Adrenal gland (tissue), 12 donors: ENCODE measurements around the gene SOBP. TPM values are rescaled to one million over a fixed set of nuclear protein-coding genes. Genes with fewer than 3 reads are reported as not detected.
"Not testable (repeated sequence)": the region's sequence is repeated elsewhere in the genome, so short reads cannot be mapped to it uniquely, and the experiment has no call there.

Experiments
- DNase-seq, 7 donors: peaks; one replicate each; pipeline ENCODE4 v3.0.0-alpha.2; 2019 to 2020
- H3K27ac ChIP-seq, 5 donors: fragments of 200-600 bp; sonication (generic) in 4 of 5; 1 replicate in 3 of 5; 2 replicates in 2 of 5; pipeline versions ENCODE4 v1.5.1 to v1.8.0; 2016 to 2020; ENCODE audit warnings: mild to moderate bottlenecking in 1 of 5
- H3K27me3 ChIP-seq: fragments of 200-600 bp; 2 replicates; pipeline ENCODE4 v1.8.0; 2021
- H3K36me3 ChIP-seq, 2 donors: fragments of 200-600 bp; replicated peaks in 1 of 2; 1 replicate in 1 of 2; 2 replicates in 1 of 2; pipeline versions ENCODE4 v1.5.1 to v1.8.0; 2018 to 2022
- H3K4me1 ChIP-seq, 2 donors: fragments of 200-600 bp; replicated peaks in 1 of 2; 1 replicate in 1 of 2; 2 replicates in 1 of 2; pipeline versions ENCODE4 v1.5.1 to v1.8.0; 2018 to 2021
- H3K4me3 ChIP-seq, 4 donors: fragments of 200-600 bp; sonication (generic) in 3 of 4; one replicate each; pipeline ENCODE4 v1.5.1; 2016 to 2018
- H3K9me3 ChIP-seq, 3 donors: fragments of 200-600 bp; sonication (generic) in 1 of 3; replicated peaks in 1 of 3; 1 replicate in 2 of 3; 2 replicates in 1 of 3; pipeline versions ENCODE4 v1.5.1 to v1.8.0; 2016 to 2021
- CTCF ChIP-seq, 6 experiments: fragments of 450-650 bp in 4 of 6; fragments of 200-600 bp in 2 of 6; sonication (generic) in 1 of 6; IDR thresholded peaks; 1 replicate in 5 of 6; 2 replicates in 1 of 6; pipeline versions ENCODE4 v1.5.1 to v1.8.0; 2016 to 2021; ENCODE audit warnings: antibody characterized with exemption in 6 of 6, mild to moderate bottlenecking in 2 of 6, moderate library complexity in 1 of 6
- POLR2A ChIP-seq, 2 donors: fragments of 450-650 bp; IDR thresholded peaks; one replicate each; pipeline ENCODE4 v1.6.1; 2017; ENCODE audit warnings: antibody characterized with exemption in 2 of 2, mild to moderate bottlenecking in 2 of 2, moderate library complexity in 1 of 2
- WGBS, 4 donors: extraction: QIAGEN DNeasy Blood & Tissue Kit in 2 of 4; methylation state at CpG; one replicate each; pipeline versions ENCODE4 v1.1.5 to v1.1.7; 2013 to 2017; 5-methylcytosine and 5-hydroxymethylcytosine counted together
- intact Hi-C, 2 donors: fragments of 100-400 bp; cut with DNase I; formaldehyde crosslinking; loops; one replicate each; pipeline versions ENCODE4 v1.14.1 to v1.15.0; 2022 to 2023
- polyA plus RNA-seq, 3 donors: library from polyadenylated mRNA; stranded (reverse); fragments of 200-250 nt in 2 of 3; fragments of 350-450 nt in 1 of 3; fragmentation: Illumina TruSeq in 1 of 3; extraction: RNeasy Lipid Tissue Mini Kit (QIAGEN cat#74804) in 1 of 3; gene quantifications; one replicate each; pipeline ENCODE4 v1.2.3, GENCODE V29; 2013 to 2014
- total RNA-seq, 9 donors: library from RNA; depleted of rRNA in 4 of 9; stranded (reverse); fragments of >200 nt in 4 of 9; fragments of 120-200 nt in 1 of 9; fragmentation: NEBNext Ultra II Directional in 1 of 9; extraction: Animal tissue kit (Norgen Biotek cat#: 25700) in 1 of 9; gene quantifications; one replicate each; pipeline versions ENCODE4 v1.1.0 to v1.2.4, GENCODE V29; 2013 to 2023
- donor health status: healthy with polysubstance abuse.
- donor health status: Bipolar disorder and iron deficiency.
- donor health status: DM: yes; HTN: yes; CAD: no.
- donor health status: DM: no; HTN: no; CAD: no.
- donor health status: DM: no; HTN: no; CAD: no.
- donor health status: DM: yes; HTN: yes; CAD: no.

The SOBP gene
- total and polyA plus RNA-seq, 12 donors: 5.6 to 25.6 (median 12.5) TPM

- Histone ChIP-seq H3K4me1 (no peaks in the 10 kb centered on the region), H3K27ac (no peak overlapping the region), H3K36me3 (no peaks in the 10 kb centered on the region), H3K4me3 (no peak overlapping the region), H3K9me3 (no peaks in the 10 kb centered on the region), H3K27me3 (no peaks in the 10 kb centered on the region)
- intact Hi-C loops: no loop called here
- no peak for TF ChIP-seq POLR2A (IDR thresholded peaks at IDR 0.05)
- no peak for TF ChIP-seq CTCF (IDR thresholded peaks at IDR 0.05)
- no peak for DNase-seq
- WGBS, 4 donors: 79 to 89% (median 80%) methylated on average over 1 of the region's 1 CpG
Observed at GRCh38 chr6:107466062-107466461, 23.9 kb upstream of the SOBP start.

DNA sequence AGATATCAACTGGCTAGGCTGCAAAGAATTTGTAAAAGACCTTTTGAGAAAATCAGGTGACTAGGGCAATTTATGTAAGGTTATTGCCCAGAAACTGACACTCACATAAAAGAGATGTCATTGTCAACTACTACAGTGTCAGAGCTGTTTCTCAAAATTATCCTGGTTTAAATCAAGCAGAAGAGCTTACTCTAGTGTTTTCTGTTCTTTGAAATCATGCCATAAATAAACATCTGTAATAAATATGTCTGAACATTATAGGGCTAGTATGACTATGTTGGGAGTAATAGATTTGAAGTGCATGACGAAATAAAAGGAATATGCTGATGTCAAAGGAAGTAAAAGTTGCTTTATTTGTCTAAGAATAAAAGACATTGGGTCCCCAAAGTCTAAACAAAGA lies 19.6 kb upstream of the SOBP start:
- no peak for DNase-seq
- Histone ChIP-seq H3K4me3 (no peak overlapping the region), H3K27me3 (no peaks in the 10 kb centered on the region), H3K4me1 (no peaks in the 10 kb centered on the region), H3K27ac (no peak overlapping the region), H3K9me3 (no peaks in the 10 kb centered on the region), H3K36me3 (no peaks in the 10 kb centered on the region)
- intact Hi-C loops: no loop called here
- 70 to 90% (median 84%) methylated on average over 1 of the region's 1 CpG for WGBS, 4 donors
- TF ChIP-seq CTCF (IDR thresholded peaks at IDR 0.05): no peak
- no peak for TF ChIP-seq POLR2A (IDR thresholded peaks at IDR 0.05)

DNA sequence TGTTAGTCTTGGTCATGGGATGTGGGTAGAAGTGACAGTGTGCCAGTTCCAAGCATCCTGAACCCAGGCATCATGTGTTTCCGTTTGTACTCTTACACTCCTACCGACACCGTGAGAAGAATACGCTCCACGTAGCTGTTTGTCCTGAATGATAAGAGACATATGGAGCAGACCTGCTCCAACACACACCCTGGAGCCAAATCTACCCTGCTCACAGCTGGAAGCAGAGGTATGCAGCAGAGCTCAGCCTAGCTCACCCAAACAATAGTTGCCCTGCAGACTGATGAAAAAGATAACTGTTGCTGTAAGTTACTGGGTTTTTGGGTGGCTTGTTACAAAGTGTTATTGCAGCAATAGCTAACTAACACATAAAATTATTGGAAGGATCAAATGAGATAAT lies 16.3 kb upstream of the SOBP start:
- Histone ChIP-seq H3K27me3 (no peaks in the 10 kb centered on the region), H3K36me3 (no peaks in the 10 kb centered on the region), H3K27ac (no peak overlapping the region), H3K4me3 (no peak overlapping the region), H3K9me3 (no peaks in the 10 kb centered on the region), H3K4me1 (no peaks in the 10 kb centered on the region)
- intact Hi-C loops: no loop called here
- WGBS, 4 donors: 65 to 72% (median 67%) methylated on average over 5 of the region's 5 CpGs
- DNase-seq: no peak
- TF ChIP-seq POLR2A (IDR thresholded peaks at IDR 0.05) (no peak), CTCF (IDR thresholded peaks at IDR 0.05) (no peak)

DNA sequence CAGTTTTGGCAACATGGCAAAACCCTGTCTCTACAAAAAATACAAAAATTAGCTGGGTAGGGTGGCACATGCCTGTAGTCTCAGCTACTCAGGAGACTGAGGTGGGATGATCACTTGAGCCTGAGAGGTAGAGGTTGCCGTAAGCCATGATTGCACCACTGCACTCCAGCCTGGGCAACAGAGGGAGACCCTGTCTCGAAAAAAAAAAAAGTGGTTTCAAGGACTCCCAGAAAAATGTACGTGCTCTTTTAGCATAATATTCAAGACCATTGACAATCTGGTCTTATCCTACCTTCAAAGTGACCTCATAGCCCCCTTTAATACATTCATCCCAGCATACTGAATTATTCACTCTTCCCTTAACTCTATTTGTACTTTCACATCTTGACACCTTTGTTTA lies 14.6 kb upstream of the SOBP start:
- 79 to 88% (median 84%) methylated on average over 3 of the region's 3 CpGs for WGBS, 4 donors
- H3K36me3 ChIP-seq, intact Hi-C loops, H3K27ac ChIP-seq, H3K4me3 ChIP-seq, H3K9me3 ChIP-seq, DNase-seq, H3K4me1 ChIP-seq, H3K27me3 ChIP-seq: not testable (repeated sequence)

- H3K4me3 ChIP-seq, H3K27me3 ChIP-seq, H3K4me1 ChIP-seq, H3K9me3 ChIP-seq, H3K36me3 ChIP-seq, intact Hi-C loops, H3K27ac ChIP-seq, DNase-seq: not testable (repeated sequence)
- WGBS, 4 donors: 86 to 90% (median 87%) methylated on average over 2 to 3 of the region's 3 CpGs
Observed at GRCh38 chr6:107475826-107476225, 14.1 kb upstream of the SOBP start.
